Vein endothelial cell (primary cell): ENCODE measurements around the gene RAI14. TPM values are rescaled to one million over a fixed set of nuclear protein-coding genes. Genes with fewer than 3 reads are reported as not detected.

ENCODE experiments used
- total RNA-seq: library from RNA; depleted of rRNA; stranded (reverse); fragments of >200 nt; gene quantifications from 2 replicates; pipeline ENCODE4 v1.2.3, GENCODE V29; 2012

RAI14 gene
- total RNA-seq: 317 and 320 TPM in 2 replicates

GRCh38 chr5:34656001-34656699 lies at the start of gene RAI14:
Gene RAI14 (plus strand): TSS chr5:34656328. CDS start chr5:34686920, 30,592 bp downstream.

GRCh38 chr5:34838785-34839714 lies 182.9 kb downstream of the RAI14 start, which contains the start of gene TTC23L:
Gene TTC23L (plus strand): TSS chr5:34839164. CDS start chr5:34840672, 1,508 bp downstream.

Other genes with a start within 250 kb of the RAI14 start
- gene TTC23L, start 182.8 kb downstream of the RAI14 start, total RNA-seq: under 0.01 and 0.19 TPM in 2 replicates